Parathyroid adenoma (tissue), 2 donors: Measurements from ENCODE around the gene AGR2.

Experiments used
- H2AFZ ChIP-seq: fragments of 300-600 bp; sonication (generic); one replicate; pipeline ENCODE4 v1.7.0; 2017; ENCODE audit warnings: antibody characterized with exemption, mild to moderate bottlenecking
- H3K27ac ChIP-seq: fragments of 300-600 bp; sonication (generic); one replicate; pipeline ENCODE4 v1.7.0; 2017
- H3K27me3 ChIP-seq: fragments of 300-600 bp; sonication (generic); one replicate; pipeline ENCODE4 v1.7.0; 2017; ENCODE audit warnings: low read length; ENCODE audit not compliant: control insufficient read depth, insufficient read depth
- H3K36me3 ChIP-seq: fragments of 300-600 bp; sonication (generic); one replicate; pipeline ENCODE4 v1.7.0; 2017; ENCODE audit warnings: low read length; ENCODE audit not compliant: control insufficient read depth, insufficient read depth
- H3K4me1 ChIP-seq: fragments of 300-600 bp; sonication (generic); one replicate; pipeline ENCODE4 v1.7.0; 2017; ENCODE audit warnings: control low read depth
- H3K4me2 ChIP-seq: fragments of 300-600 bp; sonication (generic); one replicate; pipeline ENCODE4 v1.7.0; 2017; ENCODE audit warnings: low read length
- H3K4me3 ChIP-seq: fragments of 300-600 bp; sonication (generic); one replicate; pipeline ENCODE4 v1.7.0; 2017; ENCODE audit warnings: low read depth, low read length
- H3K79me2 ChIP-seq: fragments of 300-600 bp; sonication (generic); one replicate; pipeline ENCODE4 v1.7.0; 2017; ENCODE audit warnings: control low read depth
- H3K9ac ChIP-seq: fragments of 300-600 bp; sonication (generic); one replicate; pipeline ENCODE4 v1.7.0; 2017; ENCODE audit warnings: mild to moderate bottlenecking
- H3K9me3 ChIP-seq: fragments of 300-600 bp; sonication (generic); one replicate; pipeline ENCODE4 v1.7.0; 2017; ENCODE audit warnings: low read length; ENCODE audit not compliant: control insufficient read depth
- CTCF ChIP-seq: fragments of 300-600 bp; sonication (generic); IDR thresholded peaks from one replicate; pipeline ENCODE4 v1.7.0; 2017; ENCODE audit warnings: antibody characterized with exemption, mild to moderate bottlenecking
- donor health status: primary hyperparathyroidism.

AGR2 gene

DNA sequence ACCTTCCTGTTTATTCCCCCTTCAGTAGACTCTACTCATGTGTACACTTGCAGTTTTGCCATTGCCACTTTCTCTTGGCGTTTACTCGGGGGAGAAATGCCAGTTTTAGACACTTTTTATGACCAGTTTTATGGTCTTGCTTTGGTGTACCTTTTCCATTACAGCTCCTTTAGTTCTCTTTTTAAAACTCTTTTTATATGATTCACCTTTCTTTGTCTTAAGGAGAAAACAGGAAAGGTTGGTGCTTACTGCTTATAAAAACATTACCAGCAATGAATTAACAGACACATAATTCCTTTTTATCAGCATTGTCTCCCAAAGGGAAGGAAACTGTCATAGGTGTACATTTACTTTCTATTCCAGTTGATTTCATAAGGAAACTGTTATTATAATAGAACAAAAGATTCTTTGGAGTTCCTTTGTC lies 39.4 kb downstream of the AGR2 start:
- H3K4me2 ChIP-seq: no peak overlapping the region
- H3K27me3 ChIP-seq: no peaks in the 10 kb centered on the region
- no peak overlapping the region for H2AFZ ChIP-seq
- TF ChIP-seq CTCF: no peak
- no peak overlapping the region for H3K4me3 ChIP-seq
- no peaks in the 10 kb centered on the region for H3K4me1 ChIP-seq
- H3K36me3 ChIP-seq: no peaks in the 10 kb centered on the region
- H3K79me2 ChIP-seq: peaks cover 12% of the 10 kb centered on the region
- H3K27ac ChIP-seq: no peak overlapping the region
- H3K9ac ChIP-seq: no peak overlapping the region
- H3K9me3 ChIP-seq: no peaks in the 10 kb centered on the region

- no peaks in the 10 kb centered on the region for H3K27me3 ChIP-seq
- TF ChIP-seq CTCF: no peak
- H3K4me3 ChIP-seq: no peak overlapping the region
- H3K36me3 ChIP-seq: no peaks in the 10 kb centered on the region
- no peaks in the 10 kb centered on the region for H3K9me3 ChIP-seq
- H3K27ac ChIP-seq: no peak overlapping the region
- H3K9ac ChIP-seq: no peak overlapping the region
- peaks cover 13% of the 10 kb centered on the region for H3K79me2 ChIP-seq
- H3K4me2 ChIP-seq: no peak overlapping the region
- no peak overlapping the region for H2AFZ ChIP-seq
- no peaks in the 10 kb centered on the region for H3K4me1 ChIP-seq
Observed at GRCh38 chr7:16764942-16765341, 39.9 kb downstream of the AGR2 start.

- Histone ChIP-seq H3K4me2 (no peak overlapping the region), H3K79me2 (peaks cover 15% of the 10 kb centered on the region), H3K4me3 (no peak overlapping the region), H3K27me3 (no peaks in the 10 kb centered on the region), H3K4me1 (no peaks in the 10 kb centered on the region), H3K9ac (no peak overlapping the region), H3K36me3 (no peaks in the 10 kb centered on the region), H3K27ac (no peak overlapping the region), H3K9me3 (no peaks in the 10 kb centered on the region), H2AFZ (no peak overlapping the region)
- no peak for TF ChIP-seq CTCF
Observed at GRCh38 chr7:16762177-16762576, 42.6 kb downstream of the AGR2 start.

DNA sequence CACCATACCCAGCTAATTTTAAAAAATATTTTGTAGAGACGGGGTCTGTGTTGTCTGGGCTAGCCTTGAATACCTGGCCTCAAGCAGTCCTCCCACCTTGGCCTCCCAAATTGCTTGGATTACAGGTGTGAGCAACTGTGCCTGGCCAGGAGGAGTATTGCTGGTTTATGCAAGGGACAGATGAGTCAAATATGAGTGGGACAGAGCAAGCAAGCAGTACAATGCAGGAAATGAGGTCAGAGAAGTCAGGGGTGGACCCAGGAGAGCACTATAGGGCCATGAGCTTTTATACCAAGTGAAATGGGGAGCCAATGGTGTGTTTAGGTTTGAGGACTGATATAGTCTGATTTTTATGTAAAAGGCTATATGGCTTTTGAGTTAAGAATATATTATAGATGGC lies 45.0 kb downstream of the AGR2 start:
- Histone ChIP-seq H3K27ac (no peak overlapping the region), H3K9me3 (no peaks in the 10 kb centered on the region)
- TF ChIP-seq CTCF: no peak

More for the DNA sequence above, 45.0 kb downstream of the AGR2 start:
- H3K4me3 ChIP-seq: no peak overlapping the region
- no peaks in the 10 kb centered on the region for H3K27me3 ChIP-seq
- H2AFZ ChIP-seq: no peak overlapping the region
- H3K79me2 ChIP-seq: peaks cover 18% of the 10 kb centered on the region
- no peaks in the 10 kb centered on the region for H3K36me3 ChIP-seq
- peaks cover 4% of the 10 kb centered on the region for H3K4me1 ChIP-seq
- H3K4me2 ChIP-seq: no peak overlapping the region
- no peak overlapping the region for H3K9ac ChIP-seq
